ENCODE results near the gene CELF2. TPM values are rescaled to one million over a fixed set of nuclear protein-coding genes. Genes with fewer than 3 reads are reported as not detected.

Gene CELF2
- total RNA-seq, 1 experiment from 2014 or later = 21.3 TPM

GRCh38 chr10:11266426-11266825, 248.8 kb downstream of the CELF2 start:
- no peak for DNase-seq (ENCODE audit: low read depth)

- peak; percentile 30 for DNase-seq (ENCODE audit: low read depth)
Observed at GRCh38 chr10:11270135-11270857, 252.6 kb downstream of the CELF2 start.

- DNase-seq (ENCODE audit: low read depth) = no peak
Observed at GRCh38 chr10:11270858-11271179, 253.1 kb downstream of the CELF2 start.

- no peak for DNase-seq (ENCODE audit: low read depth)
Observed at GRCh38 chr10:11272915-11273389, 255.3 kb downstream of the CELF2 start.

GRCh38 chr10:11274452-11274851, 256.8 kb downstream of the CELF2 start:
- no peak for DNase-seq (ENCODE audit: low read depth)

GRCh38 chr10:11275651-11276050, 258.0 kb downstream of the CELF2 start:
- no peak for DNase-seq (ENCODE audit: low read depth)

GRCh38 chr10:11276449-11276990, 258.8 kb downstream of the CELF2 start:
- no peak for DNase-seq (ENCODE audit: low read depth)

GRCh38 chr10:11279314-11279713, 261.6 kb downstream of the CELF2 start:
- no peak for DNase-seq (ENCODE audit: low read depth)

- no peak for DNase-seq (ENCODE audit: low read depth)
Observed at GRCh38 chr10:11280187-11280932, 262.7 kb downstream of the CELF2 start.

- no peak for DNase-seq (ENCODE audit: low read depth)
Observed at GRCh38 chr10:11282156-11282555, 264.5 kb downstream of the CELF2 start.

GRCh38 chr10:11282661-11283060, 265.0 kb downstream of the CELF2 start:
- no peak for DNase-seq (ENCODE audit: low read depth)

GRCh38 chr10:11284291-11285085, 266.8 kb downstream of the CELF2 start:
- no peak for DNase-seq (ENCODE audit: low read depth)

GRCh38 chr10:11285171-11285570, 267.5 kb downstream of the CELF2 start:
- DNase-seq (ENCODE audit: low read depth) = no peak

- DNase-seq (ENCODE audit: low read depth) = no peak
Observed at GRCh38 chr10:11286261-11286852, 268.7 kb downstream of the CELF2 start.

- DNase-seq (ENCODE audit: low read depth) = no peak
Observed at GRCh38 chr10:11288302-11288701, 270.6 kb downstream of the CELF2 start.

GRCh38 chr10:11290156-11290890, 272.7 kb downstream of the CELF2 start:
- DNase-seq (ENCODE audit: low read depth) = no peak

- no peak for DNase-seq (ENCODE audit: low read depth)
Observed at GRCh38 chr10:11292576-11293302, 275.1 kb downstream of the CELF2 start.

- no peak for DNase-seq (ENCODE audit: low read depth)
Observed at GRCh38 chr10:11293332-11293731, 275.7 kb downstream of the CELF2 start.

GRCh38 chr10:11294831-11295450, 277.3 kb downstream of the CELF2 start:
- no peak for DNase-seq (ENCODE audit: low read depth)

GRCh38 chr10:11295492-11295891, 277.8 kb downstream of the CELF2 start:
- no peak for DNase-seq (ENCODE audit: low read depth)
